Left forelimb (tissue), 1 donor: ENCODE data around the gene PTPRK.

Experiments
- DNase-seq: peaks from one replicate; pipeline ENCODE4 v3.0.0-alpha.2; 2018; ENCODE audit warnings: low spot score

PTPRK gene

GRCh38 chr6:128345278-128345677, 175.1 kb downstream of the PTPRK start:
- DNase-seq, result no peak

DNA sequence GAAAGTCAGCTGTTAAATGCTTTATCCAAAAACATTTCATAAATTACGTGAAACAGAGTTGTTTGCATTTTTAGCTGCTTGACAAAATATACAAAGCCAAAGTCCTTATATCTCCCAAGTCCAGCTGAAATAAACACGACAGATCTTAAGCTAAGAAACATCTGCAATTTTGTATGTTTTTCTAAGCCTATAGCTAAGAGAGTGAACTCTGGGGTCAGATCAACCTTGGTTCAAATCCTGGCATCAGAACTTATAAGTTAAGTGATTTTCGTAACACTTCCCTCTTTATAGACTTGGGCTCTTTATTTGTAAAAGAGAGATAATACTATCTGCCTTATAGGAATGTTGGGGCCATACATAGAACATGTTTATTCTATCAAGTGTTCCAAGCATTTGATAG, 176.7 kb downstream of the PTPRK start:
- no peak for DNase-seq

GRCh38 chr6:128339635-128340450, 180.6 kb downstream of the PTPRK start:
- DNase-seq, result no peak

DNA sequence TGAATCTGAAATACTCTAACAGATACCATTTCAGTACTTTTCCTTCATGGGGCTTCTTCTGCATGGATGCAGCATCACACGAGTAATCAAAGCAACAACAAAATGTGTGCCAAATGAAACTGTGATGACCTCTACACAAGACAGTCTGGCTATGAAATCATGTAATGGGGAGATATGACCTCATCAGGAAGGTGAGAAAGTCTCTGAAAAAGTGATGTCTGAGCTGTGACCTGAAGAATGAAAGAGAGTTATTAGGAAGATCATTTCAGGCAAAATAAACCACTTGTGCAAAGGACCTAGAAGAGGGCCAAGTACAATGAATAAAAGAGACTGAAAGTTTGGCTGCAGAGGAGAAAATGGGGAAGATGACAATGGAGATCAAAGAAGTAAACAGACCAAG, 182.8 kb downstream of the PTPRK start:
- no peak for DNase-seq

- DNase-seq, result no peak
These were observed 183.8 kb downstream of the PTPRK start for GRCh38 chr6:128336436-128337095.

GRCh38 chr6:128335963-128336362, 184.4 kb downstream of the PTPRK start:
- DNase-seq, result no peak

DNA sequence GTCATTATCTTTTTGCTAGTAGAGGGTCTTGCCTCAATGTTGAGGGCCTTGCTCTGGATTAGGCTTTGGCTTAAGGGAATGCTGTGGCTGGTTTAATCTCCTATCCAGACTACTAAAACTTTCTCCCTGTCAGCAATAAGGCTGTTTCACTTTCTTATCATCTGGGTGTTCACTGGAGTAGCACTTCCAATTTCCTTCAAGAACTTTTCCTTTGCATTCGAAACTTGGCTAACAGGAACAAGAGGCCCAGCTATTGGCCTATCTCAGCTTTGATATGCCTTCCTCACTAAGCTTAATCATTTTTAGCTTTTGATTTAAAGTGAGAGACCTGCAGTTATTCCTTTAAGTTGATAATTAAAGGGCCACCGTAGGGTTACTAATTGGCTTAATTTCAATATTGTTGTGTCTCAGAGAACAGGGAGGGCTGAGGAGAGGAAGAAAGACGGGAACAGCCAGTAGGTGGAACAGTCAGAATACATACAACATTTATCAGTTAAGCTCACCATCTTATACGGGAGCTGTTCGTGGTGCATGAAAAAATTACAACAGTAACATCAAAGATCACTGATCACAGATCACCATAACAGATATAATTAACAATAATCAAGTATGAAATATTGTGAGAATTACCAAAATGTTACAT, 186.7 kb downstream of the PTPRK start:
- DNase-seq, result no peak

DNA sequence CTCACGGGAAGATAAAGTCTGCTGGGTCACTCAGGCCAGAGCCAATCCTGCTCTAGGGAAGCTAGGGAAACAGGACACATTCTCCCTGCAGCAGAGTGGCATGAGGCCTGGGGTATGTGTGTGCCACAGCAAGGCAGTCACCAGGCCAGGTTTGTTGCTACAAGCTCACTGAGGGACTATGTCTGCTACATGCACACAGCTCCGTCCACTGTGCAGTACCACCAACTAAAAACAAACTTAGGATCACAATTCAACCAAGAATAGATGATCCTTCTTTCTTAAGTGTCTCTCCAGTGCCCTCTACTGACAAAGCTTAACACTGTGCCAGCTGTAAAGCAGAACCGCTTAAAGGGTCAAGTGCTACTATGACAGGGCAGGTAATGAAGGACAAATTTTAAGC, 192.5 kb downstream of the PTPRK start:
- DNase-seq, result no peak

GRCh38 chr6:128323011-128323410, 197.4 kb downstream of the PTPRK start:
- DNase-seq, result no peak

GRCh38 chr6:128319946-128320345, 200.5 kb downstream of the PTPRK start:
- DNase-seq, result no peak

DNA sequence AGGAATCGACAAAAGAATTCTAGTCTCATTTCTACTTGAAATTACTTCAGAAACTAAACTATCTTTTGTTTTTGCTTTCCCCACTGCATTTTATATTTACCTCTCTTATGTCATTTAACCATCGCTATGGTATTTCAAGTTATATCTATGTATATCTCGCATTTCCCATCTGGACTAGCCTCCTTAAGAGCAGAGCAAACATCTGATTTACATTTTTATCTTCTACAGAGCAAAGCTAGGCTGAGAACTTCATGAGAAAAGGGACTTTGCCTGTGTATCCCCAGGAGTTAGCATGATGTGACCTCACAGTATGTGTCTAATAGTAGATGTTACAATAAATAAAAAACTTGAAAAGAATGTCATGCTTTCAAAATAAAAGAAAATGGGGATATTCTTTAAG, 201.2 kb downstream of the PTPRK start:
- no peak for DNase-seq

DNA sequence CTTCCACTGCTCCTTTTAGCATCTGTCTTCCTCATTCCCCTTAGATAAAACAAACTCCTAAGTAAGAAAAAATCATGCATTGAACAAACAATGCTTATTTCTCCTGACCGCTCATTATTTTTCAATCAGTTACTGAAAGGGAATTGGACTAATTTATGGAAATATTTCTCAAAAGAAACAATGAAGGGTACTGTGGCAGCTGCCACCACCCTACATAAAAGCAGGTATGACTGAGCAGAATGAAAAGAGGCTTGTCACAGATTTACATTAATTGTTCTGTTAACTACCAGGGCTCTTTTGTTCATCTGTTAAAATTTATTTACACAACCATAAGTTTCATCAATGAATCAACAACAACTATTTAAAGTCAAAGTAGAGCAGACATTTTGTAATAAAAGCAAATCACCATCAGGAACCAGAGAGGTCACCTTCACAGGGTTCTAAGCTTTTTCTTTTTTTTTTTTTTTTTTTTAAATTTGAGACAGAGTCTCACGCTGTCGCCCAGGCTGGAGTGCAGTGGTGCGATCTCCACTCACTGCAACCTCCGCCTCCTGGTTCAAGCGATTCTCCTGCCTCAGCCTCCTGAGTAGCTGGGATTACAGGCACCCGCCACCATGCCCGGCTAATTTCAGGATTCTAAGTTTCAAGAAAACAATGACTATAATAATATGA, 204.0 kb downstream of the PTPRK start:
- DNase-seq, result no peak

DNA sequence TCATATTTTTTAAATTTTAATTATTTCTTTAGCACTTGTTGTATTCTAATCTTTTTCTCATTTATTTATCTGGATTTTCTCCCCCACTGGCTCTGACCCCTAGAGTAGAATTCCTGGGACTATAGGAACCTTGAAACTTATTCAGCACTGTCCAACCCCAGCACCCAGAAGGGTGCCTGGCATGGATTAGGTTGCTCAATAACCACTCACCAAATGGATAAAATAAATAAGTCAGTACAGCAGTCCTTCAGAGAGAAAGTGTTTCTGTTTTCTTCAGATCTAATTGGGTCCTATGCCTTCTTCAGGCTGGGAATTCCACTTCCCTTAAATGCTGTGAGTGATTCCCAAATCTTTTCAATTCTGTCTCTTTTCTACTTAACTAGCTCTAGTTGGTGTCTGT, 206.2 kb downstream of the PTPRK start:
- DNase-seq, result no peak

DNA sequence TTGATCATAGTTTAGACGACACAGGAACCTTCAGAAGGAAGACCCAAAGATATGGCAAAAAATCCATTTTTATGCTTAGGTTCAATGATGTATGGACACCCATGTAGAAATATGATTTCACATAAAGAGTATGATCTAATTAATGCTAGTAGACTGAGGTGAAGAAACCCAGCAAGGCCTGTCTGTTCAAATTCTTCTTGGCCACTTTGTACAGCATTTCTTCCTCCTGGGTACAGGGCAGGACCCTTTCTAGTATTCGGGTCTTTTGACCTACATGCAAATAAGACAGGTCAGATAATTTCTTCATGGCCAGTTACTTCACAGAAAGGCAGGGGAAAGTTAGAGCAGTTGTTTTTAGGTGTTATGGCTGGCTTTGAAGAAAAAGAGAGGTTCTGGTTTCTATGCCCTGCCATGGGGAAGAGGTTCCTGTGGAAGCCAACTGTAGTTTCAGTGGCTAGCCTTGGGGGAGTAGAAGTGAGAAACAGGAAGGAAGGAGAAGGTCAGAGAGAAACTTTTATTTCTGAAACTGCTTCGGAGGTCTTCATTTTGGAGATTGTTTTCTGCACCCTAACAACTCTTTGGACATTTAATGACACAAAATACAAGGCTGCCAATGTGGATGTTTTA, 208.3 kb downstream of the PTPRK start:
- no peak for DNase-seq

- no peak for DNase-seq
These were observed 209.9 kb downstream of the PTPRK start for GRCh38 chr6:128310451-128310850.

GRCh38 chr6:128307671-128308070, 212.7 kb downstream of the PTPRK start:
- no peak for DNase-seq

GRCh38 chr6:128305976-128306375, 214.4 kb downstream of the PTPRK start:
- no peak for DNase-seq

DNA sequence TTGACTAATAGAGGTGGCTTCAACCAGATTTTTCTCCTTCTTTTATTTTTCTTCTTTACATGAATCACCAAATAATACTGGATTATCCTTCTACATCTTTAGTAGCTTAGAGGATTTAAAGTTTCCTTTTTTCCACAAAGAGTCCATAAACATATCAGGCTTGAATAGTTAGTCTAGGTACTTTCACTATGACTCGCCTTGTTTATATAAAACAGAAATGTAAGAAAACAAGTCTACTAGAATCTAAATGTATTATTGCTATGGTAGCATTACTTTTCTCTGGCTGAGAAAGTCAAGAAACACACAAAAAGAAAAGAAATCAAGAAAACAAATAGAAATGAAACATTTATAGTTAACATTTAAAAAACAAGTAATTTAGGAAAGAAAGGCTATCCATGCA, 215.2 kb downstream of the PTPRK start:
- no peak for DNase-seq

DNA sequence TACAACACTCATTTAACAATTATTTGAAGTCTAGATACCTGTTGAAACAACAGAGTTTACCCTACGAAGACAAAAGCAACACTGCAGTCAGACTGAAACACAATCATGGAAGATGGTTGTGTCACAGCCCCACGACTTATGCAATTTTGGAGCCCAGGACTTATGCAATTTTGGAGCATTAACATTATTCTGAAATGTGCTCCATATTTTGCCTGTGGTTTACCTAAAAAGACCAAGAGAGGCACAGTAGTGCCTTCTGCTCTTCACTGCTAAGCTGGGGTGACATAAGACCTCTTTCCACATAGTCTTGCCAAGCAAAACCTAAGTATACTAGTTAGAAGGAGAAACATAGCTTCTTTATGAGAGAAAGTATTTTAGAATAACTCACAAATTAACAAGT, 216.5 kb downstream of the PTPRK start:
- DNase-seq, result no peak

DNA sequence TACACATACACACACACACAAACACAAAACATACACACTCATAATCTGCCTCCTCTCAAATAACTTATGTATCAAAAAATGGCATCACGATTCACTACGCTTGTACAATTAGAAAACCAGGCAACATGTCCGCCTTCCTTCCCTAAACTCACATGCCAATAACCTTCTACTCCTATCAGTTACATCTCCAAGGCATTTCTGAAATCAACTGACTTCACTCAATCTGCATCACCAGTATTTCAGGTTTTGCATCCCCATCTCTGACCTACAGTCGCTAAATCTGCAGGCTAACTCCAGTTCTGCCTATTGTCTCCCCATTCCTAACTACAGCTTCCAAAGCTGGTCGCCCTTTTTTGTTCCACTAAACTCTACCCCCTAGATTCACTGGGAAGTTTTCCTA, 217.5 kb downstream of the PTPRK start:
- no peak for DNase-seq

DNA sequence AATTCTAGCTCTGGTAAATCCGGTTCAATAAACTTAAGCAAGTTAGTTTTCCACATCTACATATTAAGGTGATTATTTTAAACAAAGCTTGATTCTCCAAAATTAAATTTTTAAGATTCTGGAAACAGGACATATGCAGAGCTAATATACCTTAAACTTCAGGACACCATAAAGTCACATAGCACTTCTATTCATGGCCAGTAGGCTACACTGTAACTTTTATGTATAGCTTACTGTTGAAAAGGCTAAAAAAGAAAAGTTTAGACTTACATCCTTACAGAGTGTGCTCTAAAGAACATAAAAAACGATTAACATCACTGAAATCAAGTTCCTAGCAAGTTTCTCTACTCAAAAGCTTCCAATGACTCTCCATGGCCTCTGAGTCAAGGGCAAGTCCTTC, 224.7 kb downstream of the PTPRK start:
- no peak for DNase-seq

DNA sequence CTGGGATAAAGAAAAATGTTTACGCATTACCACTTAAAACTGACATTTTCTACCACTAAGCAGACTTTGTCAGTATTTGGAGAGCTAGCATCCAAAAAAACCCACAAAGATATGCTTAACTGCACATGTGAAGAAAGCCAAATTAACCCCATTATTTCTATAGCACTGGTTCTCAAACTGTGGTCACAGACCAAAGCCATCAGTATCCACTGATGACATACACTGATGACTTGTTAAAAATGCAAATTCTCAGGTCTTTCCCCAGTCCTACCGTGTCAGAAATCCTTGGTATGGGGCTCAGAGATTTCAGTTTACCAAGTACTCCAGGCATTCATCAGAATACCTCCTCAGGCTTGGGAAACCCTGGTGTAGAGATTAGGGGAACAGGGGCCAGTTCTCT, 230.2 kb downstream of the PTPRK start:
- DNase-seq, result no peak
